IMR-90 (cell line): Measurements from ENCODE around the gene SMG5. TPM values are rescaled to one million over a fixed set of nuclear protein-coding genes. Genes with fewer than 3 reads are reported as not detected.

Source experiments
- ATAC-seq: fragments of 200-7000 bp; cut with Tn5 transposase; 2 replicates; pipeline ENCODE4 v1.9.1; 2020; ENCODE audit warnings: low read depth, mild to moderate bottlenecking, moderate library complexity
- BruUV-seq: library from RNA; stranded (reverse); fragments of 400-500 nt; replicated peaks from 2 replicates; lab custom pipeline; 2021; lab: Mats Ljungman, UMichigan
- CTCF ChIA-PET: fragments of 300-600 bp; formaldehyde crosslinking; extraction: SDS; loops from one replicate; lab custom pipeline; 2021; ENCODE audit warnings: antibody characterized with exemption; lab: Yijun Ruan, JAX
- POLR2A ChIA-PET: fragments of 300-600 bp; sonication (Branson Sonifier 250); formaldehyde crosslinking; loops from one replicate; lab custom pipeline; 2022; ENCODE audit warnings: antibody characterized with exemption; ENCODE audit not compliant: unreplicated experiment; lab: Charles Lee
- DNase-seq: peaks from one replicate; pipeline ENCODE4 v3.0.0; 2013
- H2AFZ ChIP-seq: replicated peaks from 2 replicates; pipeline ENCODE3; 2013; ENCODE audit warnings: low read length, mild to moderate bottlenecking; ENCODE audit not compliant: poor library complexity
- H2AK5ac ChIP-seq: 2 replicates; pipeline ENCODE4 v1.6.1; 2013; ENCODE audit warnings: low read depth, low read length, inconsistent platforms
- H2AK9ac ChIP-seq: replicated peaks from 2 replicates; pipeline ENCODE3; 2013; ENCODE audit warnings: mild to moderate bottlenecking, low read depth, low read length, moderate library complexity; ENCODE audit not compliant: poor library complexity
- H2BK120ac ChIP-seq: 2 replicates; pipeline ENCODE4 v1.6.1; 2013; ENCODE audit warnings: low read depth, low read length, inconsistent platforms
- H2BK15ac ChIP-seq: 3 replicates; pipeline ENCODE4 v1.6.1; 2013; ENCODE audit warnings: low read depth, low read length, inconsistent platforms
- H2BK20ac ChIP-seq: 2 replicates; pipeline ENCODE4 v1.6.1; 2013; ENCODE audit warnings: low read depth, mild to moderate bottlenecking, inconsistent platforms, low read length, moderate library complexity
- H2BK5ac ChIP-seq: 2 replicates; pipeline ENCODE4 v1.6.1; 2013; ENCODE audit warnings: mild to moderate bottlenecking, low read depth, low read length, inconsistent platforms; ENCODE audit not compliant: poor library complexity, severe bottlenecking
- H3K14ac ChIP-seq: replicated peaks from 2 replicates; pipeline ENCODE4 v1.6.1; 2013; ENCODE audit warnings: low read depth, low read length, inconsistent platforms
- H3K18ac ChIP-seq: 2 replicates; pipeline ENCODE4 v1.6.1; 2013; ENCODE audit warnings: low read depth, low read length, control low read depth
- H3K23ac ChIP-seq: 2 replicates; pipeline ENCODE4 v1.6.1; 2013; ENCODE audit warnings: low read depth, low read length, inconsistent platforms
- H3K27ac ChIP-seq: 2 replicates; pipeline ENCODE4 v1.5.1; 2013; ENCODE audit warnings: mild to moderate bottlenecking, control low read depth, low read length; ENCODE audit not compliant: insufficient read depth
- H3K27me3 ChIP-seq: 2 replicates; pipeline ENCODE4 v1.6.1; 2013; ENCODE audit warnings: low read length; ENCODE audit not compliant: control insufficient read depth, insufficient read depth
- H3K36me3 ChIP-seq: 2 replicates; pipeline ENCODE4 v1.6.1; 2013; ENCODE audit warnings: low read length, mixed read lengths; ENCODE audit not compliant: control insufficient read depth, insufficient read depth
- H3K4ac ChIP-seq: 2 replicates; pipeline ENCODE4 v1.6.1; 2013; ENCODE audit warnings: low read depth, low read length, inconsistent platforms
- H3K4me1 ChIP-seq: 2 replicates; pipeline ENCODE4 v1.6.1; 2013; ENCODE audit warnings: low read length, mixed read lengths; ENCODE audit not compliant: control insufficient read depth, insufficient read depth
- H3K4me2 ChIP-seq: 2 replicates; pipeline ENCODE4 v1.6.1; 2013; ENCODE audit warnings: low read depth, mild to moderate bottlenecking, control low read depth, low read length, moderate library complexity
- H3K4me3 ChIP-seq: 2 replicates; pipeline ENCODE4 v1.5.1; 2013; ENCODE audit warnings: low read depth, mild to moderate bottlenecking, control low read depth, low read length, moderate library complexity; ENCODE audit not compliant: insufficient read depth
- H3K56ac ChIP-seq: 2 replicates; pipeline ENCODE4 v1.6.1; 2013; ENCODE audit warnings: low read length, inconsistent platforms; ENCODE audit not compliant: insufficient read depth; ENCODE audit errors: extremely low read depth
- H3K79me1 ChIP-seq, 2 experiments: 2 replicates each; pipeline ENCODE4 v1.6.1; 2013; ENCODE audit warnings: low read length in 2 of 2, inconsistent platforms in 1 of 2, low read depth in 1 of 2
- H3K9ac ChIP-seq: 2 replicates; pipeline ENCODE4 v1.6.1; 2013; ENCODE audit warnings: low read depth, low read length, control low read depth
- H3K9me1 ChIP-seq: 2 replicates; pipeline ENCODE4 v1.6.1; 2013; ENCODE audit warnings: low read length, inconsistent platforms; ENCODE audit not compliant: insufficient read depth
- H3K9me3 ChIP-seq: 2 replicates; pipeline ENCODE4 v1.6.1; 2013; ENCODE audit warnings: low read length; ENCODE audit not compliant: control insufficient read depth, insufficient read depth
- H4K20me1 ChIP-seq: 2 replicates; pipeline ENCODE4 v1.6.1; 2013; ENCODE audit warnings: low read length, inconsistent platforms; ENCODE audit not compliant: insufficient read depth
- H4K5ac ChIP-seq: 2 replicates; pipeline ENCODE4 v1.6.1; 2013; ENCODE audit warnings: mild to moderate bottlenecking, low read depth, low read length, control low read depth
- H4K8ac ChIP-seq, 2 experiments: 2 replicates each; pipeline ENCODE4 v1.6.1; 2013; ENCODE audit warnings: low read depth in 2 of 2, low read length in 2 of 2, control low read depth in 1 of 2, inconsistent platforms in 1 of 2
- H4K91ac ChIP-seq: 2 replicates; pipeline ENCODE4 v1.6.1; 2013; ENCODE audit warnings: low read depth, low read length, inconsistent platforms; ENCODE audit not compliant: insufficient read depth
- BHLHE40 ChIP-seq: fragments of 150-350 bp; IDR thresholded peaks from 2 replicates; pipeline ENCODE4 v1.6.1; 2016; ENCODE audit warnings: mild to moderate bottlenecking, low read depth, low read length
- CEBPB ChIP-seq: IDR thresholded peaks from 2 replicates; pipeline ENCODE4 v1.6.1; 2012; ENCODE audit warnings: low read depth, low read length, improper control_type of control experiment
- FOS ChIP-seq: fragments of 150-350 bp; IDR thresholded peaks from 2 replicates; pipeline ENCODE4 v1.6.1; 2016; ENCODE audit warnings: low read depth, low read length
- MAFK ChIP-seq: IDR thresholded peaks from 2 replicates; pipeline ENCODE4 v1.6.1; 2012; ENCODE audit warnings: low read depth, low read length, improper control_type of control experiment
- MAZ ChIP-seq: IDR thresholded peaks from 2 replicates; pipeline ENCODE4 v1.6.1; 2012; ENCODE audit warnings: low read depth, mild to moderate bottlenecking, low read length, improper control_type of control experiment, moderate library complexity, borderline replicate concordance
- MXI1 ChIP-seq: IDR thresholded peaks from 2 replicates; pipeline ENCODE4 v1.6.1; 2012; ENCODE audit warnings: low read depth, mild to moderate bottlenecking, low read length, moderate library complexity, borderline replicate concordance
- NFE2L2 ChIP-seq: fragments of 150-350 bp; IDR thresholded peaks from 2 replicates; pipeline ENCODE4 v1.6.1; 2016; ENCODE audit warnings: low read depth, mild to moderate bottlenecking, low read length
- POLR2A ChIP-seq: IDR thresholded peaks from 2 replicates; pipeline ENCODE4 v1.6.1; 2012; ENCODE audit warnings: mild to moderate bottlenecking, low read depth, low read length
- RAD21 ChIP-seq: IDR thresholded peaks from 2 replicates; pipeline ENCODE4 v1.6.1; 2012; ENCODE audit warnings: low read length, improper control_type of control experiment
- RCOR1 ChIP-seq: IDR thresholded peaks from 2 replicates; pipeline ENCODE4 v1.6.1; 2012; ENCODE audit warnings: mild to moderate bottlenecking, low read length, improper control_type of control experiment; ENCODE audit not compliant: insufficient replicate concordance
- SMC3 ChIP-seq: fragments of 150-350 bp; IDR thresholded peaks from 2 replicates; pipeline ENCODE4 v1.6.1; 2016; ENCODE audit warnings: low read depth, mild to moderate bottlenecking, antibody characterized with exemption, low read length, moderate library complexity
- WGBS, 2 experiments: methylation state at CpG; one replicate each; pipeline versions ENCODE4 v1.1.5 to v1.1.7; 2013; ENCODE audit warnings: missing lambda C conversion rate in 2 of 2; ENCODE audit not compliant: insufficient read length in 1 of 2; ENCODE audit errors: extremely low coverage in 2 of 2; 5-methylcytosine and 5-hydroxymethylcytosine counted together
- dilution Hi-C: fragments of 300-500 bp; cut with HindIII; formaldehyde crosslinking; loops from one replicate; pipeline ENCODE4 v1.14.3; 2018; ENCODE audit warnings: low sequenced_read_pairs; ENCODE audit not compliant: unreplicated experiment
- in situ Hi-C: fragments of 300-500 bp; cut with MboI; formaldehyde crosslinking; loops from 3 replicates; pipeline ENCODE4 v1.14.3; 2019; ENCODE audit warnings: low sequenced_read_pairs, inconsistent platforms, mixed read lengths
- intact Hi-C: fragments of 100-400 bp; cut with micrococcal nuclease; formaldehyde crosslinking; loops from 2 replicates; pipeline ENCODE4 v1.10.0; 2022
- polyA plus RNA-seq, 3 experiments: library from polyadenylated mRNA; depleted of rRNA; stranded (reverse); fragments of >200 nt; gene quantifications; 2 replicates each; pipeline ENCODE4 v1.2.3, GENCODE V29; 2012; ENCODE audit warnings: low replicate concordance in 1 of 3
- total RNA-seq: library from RNA; depleted of rRNA; stranded (reverse); fragments of >200 nt; gene quantifications from 2 replicates; pipeline ENCODE4 v1.2.3, GENCODE V29; 2012
- TF ChIP-seq, protein P1 (sequence below): fragments of 150-350 bp; IDR thresholded peaks from 2 replicates; pipeline ENCODE4 v1.6.1; 2017; ENCODE audit warnings: mild to moderate bottlenecking, antibody characterized with exemption, low read length, low read depth
- TF ChIP-seq, protein P2 (sequence below): conservative IDR thresholded peaks from 2 replicates; pipeline ENCODE4 v1.5.1; 2012; ENCODE audit warnings: mild to moderate bottlenecking, low read depth, low read length, improper control_type of control experiment
- TF ChIP-seq, protein P3 (sequence below): fragments of 150-350 bp; IDR thresholded peaks from 2 replicates; pipeline ENCODE4 v1.6.1; 2016; ENCODE audit warnings: low read depth, mild to moderate bottlenecking, low read length, moderate library complexity, borderline replicate concordance

Gene SMG5
- total and polyA plus RNA-seq, 2 of the 4 experiments (the other 2 are of a cell fraction) = 34.7 to 37.3 TPM

DNA sequence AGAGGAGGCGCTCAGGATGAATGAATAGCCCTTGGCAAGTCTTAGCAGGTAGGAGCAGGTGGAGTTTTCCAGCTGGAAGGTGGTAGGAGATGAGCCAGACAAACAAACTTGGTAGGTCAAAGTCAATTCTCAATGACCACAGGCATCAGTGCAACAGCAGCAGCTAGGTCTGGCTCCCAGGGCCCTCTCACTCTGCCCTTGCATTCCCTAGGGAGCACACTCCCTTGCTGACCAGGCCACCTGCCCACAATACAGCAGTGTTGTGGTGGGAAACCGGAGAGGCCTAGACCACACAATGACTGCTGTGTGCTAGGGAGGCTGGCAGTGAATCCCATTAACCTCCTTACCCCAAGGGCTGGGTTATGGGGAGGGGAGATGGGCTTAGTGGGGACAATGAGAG, 21.7 kb downstream of the SMG5 start:
- no peak overlapping the region for H2AFZ ChIP-seq
- DNase-seq = no peak
- no peaks in the 10 kb centered on the region for H3K27me3 ChIP-seq
- H3K36me3 ChIP-seq = peaks cover 76% of the 10 kb centered on the region
- dilution Hi-C loops (no loop called here), in situ Hi-C loops (no loop called here), intact Hi-C loops (no loop called here)
- H3K18ac ChIP-seq = no peak overlapping the region
- H3K9me1 ChIP-seq = peaks cover 9% of the 10 kb centered on the region; the same call in 1 of the 2 replicates
- H3K14ac ChIP-seq = no peak overlapping the region
- H2AK9ac ChIP-seq = no peak overlapping the region
- no peak overlapping the region for H2BK15ac ChIP-seq
- no peak overlapping the region for H2BK120ac ChIP-seq
- no peak overlapping the region for H3K4me2 ChIP-seq
- no peak overlapping the region for H2BK20ac ChIP-seq
- no peak overlapping the region for H4K91ac ChIP-seq
- H3K23ac ChIP-seq = no peak overlapping the region
- H2AK5ac ChIP-seq = no peak overlapping the region
- POLR2A ChIA-PET = no interaction called here
- TF ChIP-seq, protein P1, sequence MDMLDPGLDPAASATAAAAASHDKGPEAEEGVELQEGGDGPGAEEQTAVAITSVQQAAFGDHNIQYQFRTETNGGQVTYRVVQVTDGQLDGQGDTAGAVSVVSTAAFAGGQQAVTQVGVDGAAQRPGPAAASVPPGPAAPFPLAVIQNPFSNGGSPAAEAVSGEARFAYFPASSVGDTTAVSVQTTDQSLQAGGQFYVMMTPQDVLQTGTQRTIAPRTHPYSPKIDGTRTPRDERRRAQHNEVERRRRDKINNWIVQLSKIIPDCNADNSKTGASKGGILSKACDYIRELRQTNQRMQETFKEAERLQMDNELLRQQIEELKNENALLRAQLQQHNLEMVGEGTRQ = no peak
- TF ChIP-seq NFE2L2 (no peak), RCOR1 (no peak), MAFK (no peak), SMC3 (no peak), CEBPB (no peak), FOS (no peak), POLR2A (no peak), RAD21 (no peak), MXI1 (no peak), MAZ (no peak), BHLHE40 (no peak)
- TF ChIP-seq, protein P2, sequence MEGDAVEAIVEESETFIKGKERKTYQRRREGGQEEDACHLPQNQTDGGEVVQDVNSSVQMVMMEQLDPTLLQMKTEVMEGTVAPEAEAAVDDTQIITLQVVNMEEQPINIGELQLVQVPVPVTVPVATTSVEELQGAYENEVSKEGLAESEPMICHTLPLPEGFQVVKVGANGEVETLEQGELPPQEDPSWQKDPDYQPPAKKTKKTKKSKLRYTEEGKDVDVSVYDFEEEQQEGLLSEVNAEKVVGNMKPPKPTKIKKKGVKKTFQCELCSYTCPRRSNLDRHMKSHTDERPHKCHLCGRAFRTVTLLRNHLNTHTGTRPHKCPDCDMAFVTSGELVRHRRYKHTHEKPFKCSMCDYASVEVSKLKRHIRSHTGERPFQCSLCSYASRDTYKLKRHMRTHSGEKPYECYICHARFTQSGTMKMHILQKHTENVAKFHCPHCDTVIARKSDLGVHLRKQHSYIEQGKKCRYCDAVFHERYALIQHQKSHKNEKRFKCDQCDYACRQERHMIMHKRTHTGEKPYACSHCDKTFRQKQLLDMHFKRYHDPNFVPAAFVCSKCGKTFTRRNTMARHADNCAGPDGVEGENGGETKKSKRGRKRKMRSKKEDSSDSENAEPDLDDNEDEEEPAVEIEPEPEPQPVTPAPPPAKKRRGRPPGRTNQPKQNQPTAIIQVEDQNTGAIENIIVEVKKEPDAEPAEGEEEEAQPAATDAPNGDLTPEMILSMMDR = no peak
- TF ChIP-seq, protein P3, sequence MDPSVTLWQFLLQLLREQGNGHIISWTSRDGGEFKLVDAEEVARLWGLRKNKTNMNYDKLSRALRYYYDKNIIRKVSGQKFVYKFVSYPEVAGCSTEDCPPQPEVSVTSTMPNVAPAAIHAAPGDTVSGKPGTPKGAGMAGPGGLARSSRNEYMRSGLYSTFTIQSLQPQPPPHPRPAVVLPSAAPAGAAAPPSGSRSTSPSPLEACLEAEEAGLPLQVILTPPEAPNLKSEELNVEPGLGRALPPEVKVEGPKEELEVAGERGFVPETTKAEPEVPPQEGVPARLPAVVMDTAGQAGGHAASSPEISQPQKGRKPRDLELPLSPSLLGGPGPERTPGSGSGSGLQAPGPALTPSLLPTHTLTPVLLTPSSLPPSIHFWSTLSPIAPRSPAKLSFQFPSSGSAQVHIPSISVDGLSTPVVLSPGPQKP = no peak
- CTCF ChIA-PET = no interaction called here
- H3K9ac ChIP-seq = no peak overlapping the region
- ATAC-seq = no peak
- H4K5ac ChIP-seq = no peak overlapping the region
- peaks cover 24% of the 10 kb centered on the region for H4K20me1 ChIP-seq
- no CpG with 5 or more reads among the region's 2 CpGs for WGBS, 2 experiments
- H3K9me3 ChIP-seq = no peaks in the 10 kb centered on the region
- no peak overlapping the region for H3K4me3 ChIP-seq
- no peak overlapping the region for H3K4ac ChIP-seq
- no TSS peak for BruUV-seq
- peaks cover 9% of the 10 kb centered on the region for H3K4me1 ChIP-seq
- H4K8ac ChIP-seq = no peak overlapping the region
- H2BK5ac ChIP-seq = no peak overlapping the region
- H3K56ac ChIP-seq = no peak overlapping the region
- H3K79me1 ChIP-seq = peaks cover 14 to 38% of the 10 kb centered on the region in 2 experiments
- H3K27ac ChIP-seq = no peak overlapping the region
